Skeletal muscle tissue (tissue), 4 donors: ENCODE results near the gene ADCY6. TPM values are rescaled to one million over a fixed set of nuclear protein-coding genes. Genes with fewer than 3 reads are reported as not detected.

ENCODE experiments used
- H3K27ac ChIP-seq: one replicate; pipeline ENCODE4 v1.7.0; 2013; ENCODE audit warnings: mild to moderate bottlenecking, low read depth, low read length, inconsistent platforms
- H3K27me3 ChIP-seq, 3 donors: one replicate each; pipeline ENCODE4 v1.7.0; 2013; ENCODE audit warnings: low read length in 3 of 3; ENCODE audit not compliant: control insufficient read depth in 3 of 3, insufficient read depth in 3 of 3
- H3K36me3 ChIP-seq, 3 donors: one replicate each; pipeline ENCODE4 v1.7.0; 2013; ENCODE audit warnings: low read length in 3 of 3; ENCODE audit not compliant: control insufficient read depth in 3 of 3, insufficient read depth in 3 of 3
- H3K4me1 ChIP-seq, 3 donors: one replicate each; pipeline ENCODE4 v1.7.0; 2013; ENCODE audit warnings: low read length in 3 of 3, mild to moderate bottlenecking in 3 of 3; ENCODE audit not compliant: control insufficient read depth in 3 of 3, insufficient read depth in 3 of 3
- H3K4me3 ChIP-seq, 3 donors: one replicate each; pipeline ENCODE4 v1.7.0; 2013; ENCODE audit warnings: low read length in 3 of 3
- H3K9ac ChIP-seq, 3 donors: one replicate each; pipeline ENCODE4 v1.7.0; 2013; ENCODE audit warnings: low read length in 3 of 3, mild to moderate bottlenecking in 3 of 3, moderate library complexity in 2 of 3, low read depth in 1 of 3
- H3K9me3 ChIP-seq, 3 donors: one replicate each; pipeline ENCODE4 v1.7.0; 2013; ENCODE audit warnings: low read length in 3 of 3; ENCODE audit not compliant: control insufficient read depth in 3 of 3
- total RNA-seq: library from RNA; depleted of rRNA; stranded (reverse); fragments of >200 nt; gene quantifications from one replicate; pipeline ENCODE4 v1.2.3, GENCODE V29; 2014
- donor health status: Osteomylitis.

The ADCY6 gene
- total RNA-seq, 1 donor from 2014 or later = 37.6 TPM

- Histone ChIP-seq H3K4me3 (no peak overlapping the region), H3K9me3 (no peaks in the 10 kb centered on the region), H3K27me3 (no peaks in the 10 kb centered on the region), H3K36me3 (peaks cover 56 to 70% (median 59%) of the 10 kb centered on the region in 3 donors), H3K4me1 (peaks cover 4 to 14% (median 9%) of the 10 kb centered on the region in 3 donors), H3K27ac (no peak overlapping the region), H3K9ac (no peak overlapping the region)
Observed at GRCh38 chr12:48775299-48775698, 13.6 kb downstream of the ADCY6 start.

- Histone ChIP-seq H3K36me3 (peaks cover 56 to 70% (median 62%) of the 10 kb centered on the region in 3 donors), H3K27me3 (no peaks in the 10 kb centered on the region), H3K27ac (no peak overlapping the region), H3K9me3 (no peaks in the 10 kb centered on the region), H3K9ac (no peak overlapping the region), H3K4me1 (peaks cover 0 to 6% (median 2%) of the 10 kb centered on the region in 3 donors), H3K4me3 (no peak overlapping the region)
Observed at GRCh38 chr12:48774516-48774915, 14.4 kb downstream of the ADCY6 start.

GRCh38 chr12:48773686-48774085 is 15.2 kb downstream of the ADCY6 start:
- H3K9me3 ChIP-seq = no peaks in the 10 kb centered on the region
- H3K36me3 ChIP-seq = peaks cover 60 to 73% (median 68%) of the 10 kb centered on the region in 3 donors
- no peaks in the 10 kb centered on the region for H3K4me1 ChIP-seq
- no peak overlapping the region for H3K27ac ChIP-seq
- H3K4me3 ChIP-seq = no peak overlapping the region
- no peaks in the 10 kb centered on the region for H3K27me3 ChIP-seq
- no peak overlapping the region for H3K9ac ChIP-seq

GRCh38 chr12:48771588-48772112 is 17.2 kb downstream of the ADCY6 start:
- Histone ChIP-seq H3K9ac (no peak overlapping the region), H3K4me3 (no peak overlapping the region), H3K36me3 (peaks cover 64 to 74% (median 69%) of the 10 kb centered on the region in 3 donors), H3K27me3 (no peaks in the 10 kb centered on the region), H3K27ac (no peak overlapping the region), H3K4me1 (peaks cover 4 to 12% (median 6%) of the 10 kb centered on the region in 3 donors), H3K9me3 (no peaks in the 10 kb centered on the region)

- H3K4me1 ChIP-seq = peaks cover 5 to 17% (median 6%) of the 10 kb centered on the region in 3 donors
- H3K4me3 ChIP-seq = no peak overlapping the region
- no peak overlapping the region for H3K27ac ChIP-seq
- no peaks in the 10 kb centered on the region for H3K27me3 ChIP-seq
- H3K36me3 ChIP-seq = peaks cover 62 to 70% (median 68%) of the 10 kb centered on the region in 3 donors
- H3K9me3 ChIP-seq = no peaks in the 10 kb centered on the region
- H3K9ac ChIP-seq = no peak overlapping the region
Observed at GRCh38 chr12:48770756-48771155, 18.1 kb downstream of the ADCY6 start.

GRCh38 chr12:48768736-48769135 is 20.2 kb downstream of the ADCY6 start:
- Histone ChIP-seq H3K4me3 (no peak overlapping the region), H3K4me1 (peaks cover 5 to 17% (median 6%) of the 10 kb centered on the region in 3 donors), H3K27me3 (no peaks in the 10 kb centered on the region), H3K9me3 (no peaks in the 10 kb centered on the region), H3K9ac (no peak overlapping the region), H3K36me3 (peaks cover 45 to 54% (median 53%) of the 10 kb centered on the region in 3 donors), H3K27ac (no peak overlapping the region)

GRCh38 chr12:48768147-48768546 is 20.7 kb downstream of the ADCY6 start:
- peaks cover 5 to 17% (median 6%) of the 10 kb centered on the region in 3 donors for H3K4me1 ChIP-seq
- H3K4me3 ChIP-seq = no peak overlapping the region
- H3K9ac ChIP-seq = peak overlapping the region in 1 of 3 donors; percentile 8
- no peak overlapping the region for H3K27ac ChIP-seq
- no peaks in the 10 kb centered on the region for H3K9me3 ChIP-seq
- H3K27me3 ChIP-seq = no peaks in the 10 kb centered on the region
- peaks cover 39 to 48% (median 48%) of the 10 kb centered on the region in 3 donors for H3K36me3 ChIP-seq

- no peak overlapping the region for H3K9ac ChIP-seq
- H3K27ac ChIP-seq = no peak overlapping the region
- H3K4me3 ChIP-seq = no peak overlapping the region
- peaks cover 35 to 42% (median 42%) of the 10 kb centered on the region in 3 donors for H3K36me3 ChIP-seq
- H3K27me3 ChIP-seq = no peaks in the 10 kb centered on the region
- peaks cover 5 to 17% (median 6%) of the 10 kb centered on the region in 3 donors for H3K4me1 ChIP-seq
- H3K9me3 ChIP-seq = no peaks in the 10 kb centered on the region
Observed at GRCh38 chr12:48767521-48767920, 21.4 kb downstream of the ADCY6 start.

GRCh38 chr12:48767047-48767446 is 21.8 kb downstream of the ADCY6 start:
- peaks cover 30 to 37% (median 37%) of the 10 kb centered on the region in 3 donors for H3K36me3 ChIP-seq
- no peak overlapping the region for H3K4me3 ChIP-seq
- no peak overlapping the region for H3K27ac ChIP-seq
- no peak overlapping the region for H3K9ac ChIP-seq
- H3K27me3 ChIP-seq = no peaks in the 10 kb centered on the region
- H3K4me1 ChIP-seq = peaks cover 5 to 17% (median 6%) of the 10 kb centered on the region in 3 donors
- no peaks in the 10 kb centered on the region for H3K9me3 ChIP-seq

GRCh38 chr12:48765753-48766162 is 23.1 kb downstream of the ADCY6 start:
- Histone ChIP-seq H3K4me3 (no peak overlapping the region), H3K9me3 (no peaks in the 10 kb centered on the region), H3K27ac (no peak overlapping the region), H3K27me3 (no peaks in the 10 kb centered on the region), H3K9ac (no peak overlapping the region), H3K36me3 (peaks cover 18 to 24% (median 24%) of the 10 kb centered on the region in 3 donors), H3K4me1 (peaks cover 5 to 17% (median 6%) of the 10 kb centered on the region in 3 donors)
